LHCN-M2 (cell line): ENCODE data around the gene NELFE. TPM values are rescaled to one million over a fixed set of nuclear protein-coding genes. Genes with fewer than 3 reads are reported as not detected.
A peak's percentile ranks its signal among the peaks of the same experiment; 100 is the strongest.
"Not testable (repeated sequence)": the region's sequence is repeated elsewhere in the genome, so short reads cannot be mapped to it uniquely, and the experiment has no call there.

Experiments used
- DNase-seq: peaks from one replicate; pipeline ENCODE4 v3.0.0-alpha.2; 2012; ENCODE audit warnings: low read depth
- polyA plus RNA-seq: library from polyadenylated mRNA; unstranded; fragments of >200 nt; gene quantifications from one replicate; pipeline ENCODE4 v1.2.1, GENCODE V29; 2012; ENCODE audit warnings: missing spikeins
- total RNA-seq: library from RNA; depleted of rRNA; stranded (reverse); fragments of >200 nt; gene quantifications from 2 replicates; pipeline ENCODE4 v1.2.3, GENCODE V29; 2014; rRNA removed

NELFE gene, protein sequence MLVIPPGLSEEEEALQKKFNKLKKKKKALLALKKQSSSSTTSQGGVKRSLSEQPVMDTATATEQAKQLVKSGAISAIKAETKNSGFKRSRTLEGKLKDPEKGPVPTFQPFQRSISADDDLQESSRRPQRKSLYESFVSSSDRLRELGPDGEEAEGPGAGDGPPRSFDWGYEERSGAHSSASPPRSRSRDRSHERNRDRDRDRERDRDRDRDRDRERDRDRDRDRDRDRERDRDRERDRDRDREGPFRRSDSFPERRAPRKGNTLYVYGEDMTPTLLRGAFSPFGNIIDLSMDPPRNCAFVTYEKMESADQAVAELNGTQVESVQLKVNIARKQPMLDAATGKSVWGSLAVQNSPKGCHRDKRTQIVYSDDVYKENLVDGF
- 129 TPM in 2 replicates for total RNA-seq
- 139 TPM for polyA plus RNA-seq

DNA sequence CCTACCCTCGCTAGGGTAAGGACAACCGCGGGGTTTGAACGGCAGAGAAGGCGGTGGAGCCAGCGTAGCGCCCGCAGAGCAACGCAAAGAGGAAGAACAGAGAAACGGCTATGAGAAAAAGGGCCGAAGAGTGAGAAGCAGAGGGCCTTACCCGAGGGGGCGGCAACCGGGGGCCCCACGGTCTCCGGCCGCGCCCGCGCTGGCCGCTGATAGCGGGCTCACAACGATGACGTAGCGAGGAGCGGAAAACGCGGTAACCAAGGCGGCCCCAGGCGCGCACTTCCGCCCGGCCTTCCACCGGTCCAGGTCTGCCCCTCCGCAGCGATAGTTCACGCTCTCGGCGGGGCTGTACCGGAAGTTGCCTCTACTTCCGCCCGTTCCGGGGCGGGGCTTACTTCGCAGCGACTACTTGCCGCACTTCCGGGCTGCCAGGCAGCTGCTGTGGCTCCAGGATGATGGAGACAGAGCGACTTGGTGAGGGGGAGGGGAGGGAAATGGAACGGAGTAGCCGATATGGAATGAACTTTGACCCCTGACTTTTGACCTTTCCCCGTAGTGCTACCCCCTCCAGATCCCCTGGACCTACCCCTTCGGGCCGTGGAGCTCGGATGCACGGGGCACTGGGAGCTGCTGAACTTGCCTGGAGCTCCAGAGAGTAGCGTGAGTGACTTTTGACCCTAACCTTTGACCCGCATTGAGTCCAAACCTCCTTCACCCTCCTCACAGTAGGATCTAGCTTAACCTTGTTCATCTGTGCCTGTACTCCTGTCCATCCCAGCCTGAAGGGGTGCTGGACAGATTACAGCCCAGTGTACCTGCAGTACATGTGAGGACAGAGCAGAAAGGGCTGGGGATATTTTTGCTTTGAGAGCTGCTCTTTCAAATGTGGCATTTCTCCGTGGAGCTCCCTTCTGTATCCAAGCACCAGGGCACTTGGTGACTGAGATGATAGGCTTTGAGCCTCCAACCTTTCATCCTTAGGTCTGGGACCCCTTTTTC lies at the start of gene NELFE, which contains the start of gene SKIC2:
Gene NELFE (minus strand): TSS at position 231 of the 999 bp plus-strand sequence. CDS start 525 bp downstream, outside the sequence.
Gene SKIC2 (plus strand): TSS at position 435 of the 999 bp plus-strand sequence. CDS start 18 bp downstream, at position 453.
- peak; percentile 97 for DNase-seq

DNA sequence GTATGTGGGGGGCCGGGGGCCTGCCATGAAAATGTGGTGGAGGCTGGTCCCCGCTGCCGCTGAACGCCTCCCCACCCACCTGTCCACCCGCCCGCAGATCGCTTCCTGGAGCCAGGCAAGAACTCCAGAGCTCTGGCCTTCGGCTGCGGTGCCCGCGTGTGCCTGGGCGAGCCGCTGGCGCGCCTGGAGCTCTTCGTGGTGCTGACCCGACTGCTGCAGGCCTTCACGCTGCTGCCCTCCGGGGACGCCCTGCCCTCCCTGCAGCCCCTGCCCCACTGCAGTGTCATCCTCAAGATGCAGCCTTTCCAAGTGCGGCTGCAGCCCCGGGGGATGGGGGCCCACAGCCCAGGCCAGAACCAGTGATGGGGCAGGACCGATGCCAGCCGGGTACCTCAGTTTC lies 49.3 kb upstream of the NELFE start:
- DNase-seq: not testable (repeated sequence)

DNA sequence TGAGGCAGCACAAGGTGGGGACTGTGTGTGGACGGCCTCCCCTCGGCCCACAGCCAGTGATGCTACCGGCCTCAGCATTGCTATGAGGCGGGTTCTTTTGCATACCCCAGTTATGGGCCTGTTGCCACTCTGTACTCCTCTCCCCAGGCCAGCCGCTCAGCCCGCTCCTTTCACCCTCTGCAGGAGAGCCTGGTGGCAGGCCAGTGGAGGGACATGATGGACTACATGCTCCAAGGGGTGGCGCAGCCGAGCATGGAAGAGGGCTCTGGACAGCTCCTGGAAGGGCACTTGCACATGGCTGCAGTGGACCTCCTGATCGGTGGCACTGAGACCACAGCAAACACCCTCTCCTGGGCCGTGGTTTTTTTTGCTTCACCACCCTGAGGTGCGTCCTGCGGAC lies 48.3 kb upstream of the NELFE start:
- not testable (repeated sequence) for DNase-seq

DNA sequence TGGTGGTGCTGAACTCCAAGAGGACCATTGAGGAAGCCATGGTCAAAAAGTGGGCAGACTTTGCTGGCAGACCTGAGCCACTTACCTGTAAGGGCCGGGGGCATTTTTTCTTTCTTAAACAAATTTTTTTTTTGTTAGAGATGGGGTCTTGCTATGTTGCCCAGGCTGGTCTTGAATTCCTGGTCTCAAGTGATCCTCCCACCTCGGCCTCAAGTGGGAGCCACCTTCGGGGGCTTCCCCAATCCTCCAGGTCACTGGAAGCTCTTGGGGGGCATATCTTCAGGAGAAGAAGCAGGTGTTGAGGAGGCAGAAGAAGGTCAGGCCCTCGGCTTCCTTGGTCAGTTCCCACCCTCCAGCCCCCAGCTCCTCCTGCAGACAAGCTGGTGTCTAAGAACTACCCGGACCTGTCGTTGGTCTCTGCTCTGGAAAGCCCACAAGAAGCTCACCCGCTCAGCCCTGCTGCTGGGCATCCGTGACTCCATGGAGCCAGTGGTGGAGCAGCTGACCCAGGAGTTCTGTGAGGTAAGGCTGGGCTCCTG lies 47.3 kb upstream of the NELFE start:
- not testable (repeated sequence) for DNase-seq

DNA sequence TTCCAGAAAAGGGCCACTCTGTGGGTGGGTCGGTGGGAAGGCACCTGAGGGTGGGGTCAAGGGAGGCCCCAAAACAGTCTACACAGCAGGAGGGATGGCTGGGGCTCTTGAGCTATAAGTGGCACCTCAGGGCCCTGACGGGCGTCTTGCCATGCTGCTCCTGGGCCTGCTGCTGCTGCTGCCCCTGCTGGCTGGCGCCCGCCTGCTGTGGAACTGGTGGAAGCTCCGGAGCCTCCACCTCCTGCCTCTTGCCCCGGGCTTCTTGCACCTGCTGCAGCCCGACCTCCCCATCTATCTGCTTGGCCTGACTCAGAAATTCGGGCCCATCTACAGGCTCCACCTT lies 46.7 kb upstream of the NELFE start:
- DNase-seq: not testable (repeated sequence)

DNA sequence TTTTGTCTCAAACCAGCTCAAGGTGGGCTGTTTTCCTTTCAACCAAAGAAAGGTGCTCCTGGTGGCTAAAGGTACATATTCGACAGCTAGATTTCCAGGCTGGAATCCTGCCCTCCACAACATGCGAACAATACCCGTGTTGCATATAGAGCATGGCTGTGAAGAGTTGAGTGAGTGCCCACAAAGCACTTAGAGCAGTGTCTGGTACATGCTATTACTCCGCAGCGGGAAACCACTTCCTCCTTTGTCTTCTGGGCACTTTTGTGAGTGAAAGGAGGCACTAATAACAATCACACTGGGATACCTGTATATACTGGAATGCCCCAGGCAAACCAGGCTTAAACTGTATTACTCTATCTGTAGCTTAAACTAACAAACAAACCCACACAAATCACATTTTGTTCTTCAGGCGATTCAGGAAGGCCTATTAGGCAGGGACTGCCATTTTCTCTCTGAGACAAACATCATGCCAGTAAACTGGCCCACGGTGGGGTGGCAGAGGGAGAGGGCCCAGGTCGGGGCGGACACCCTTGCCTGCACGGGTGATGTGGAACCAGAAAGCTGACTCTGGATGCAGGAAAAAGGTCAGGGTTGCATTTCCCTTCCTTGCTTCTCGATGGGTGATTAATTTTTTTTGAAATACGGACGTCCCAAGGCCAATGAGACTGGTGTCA lies 46.2 kb upstream of the NELFE start:
- DNase-seq: not testable (repeated sequence)

DNA sequence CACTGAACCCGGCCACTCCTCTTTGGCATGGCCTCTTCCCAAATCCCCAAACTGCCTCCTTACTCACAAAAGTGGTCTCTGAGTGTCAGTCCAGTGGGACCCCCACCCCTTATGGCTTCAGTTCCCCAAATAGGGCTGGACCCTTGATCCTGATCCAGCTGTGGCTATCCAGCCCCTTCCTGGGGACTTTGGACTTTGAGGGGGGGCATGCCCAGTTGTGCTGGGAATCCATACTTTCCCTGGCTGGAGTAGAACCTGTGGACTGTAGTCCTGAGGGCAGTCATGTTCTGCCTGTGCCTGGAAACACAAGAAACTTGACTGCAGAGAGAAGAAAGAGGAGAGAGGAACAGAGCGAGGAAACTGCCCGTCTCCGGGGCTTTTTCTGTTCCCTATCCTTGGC lies 45.6 kb upstream of the NELFE start:
- not testable (repeated sequence) for DNase-seq

DNA sequence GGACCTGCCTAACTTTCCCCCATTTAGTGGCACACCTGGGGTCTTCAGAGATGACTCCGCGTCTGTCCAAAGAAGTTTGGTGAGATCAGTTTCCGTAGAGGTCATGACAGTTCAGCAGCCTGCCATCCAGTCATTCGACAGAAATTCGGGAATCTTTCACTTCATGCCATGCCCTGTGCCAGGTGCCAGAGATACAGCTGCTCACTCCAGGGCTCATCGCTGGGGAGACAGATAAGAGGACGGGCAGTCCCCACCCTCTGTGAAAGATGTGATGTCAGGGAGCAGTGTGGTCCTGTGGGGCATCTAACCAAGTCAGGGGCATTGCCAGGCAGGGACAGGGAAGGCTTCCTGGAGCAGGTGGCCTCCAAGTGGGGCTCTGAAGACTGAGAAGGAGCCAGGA lies 44.5 kb upstream of the NELFE start:
- not testable (repeated sequence) for DNase-seq

DNA sequence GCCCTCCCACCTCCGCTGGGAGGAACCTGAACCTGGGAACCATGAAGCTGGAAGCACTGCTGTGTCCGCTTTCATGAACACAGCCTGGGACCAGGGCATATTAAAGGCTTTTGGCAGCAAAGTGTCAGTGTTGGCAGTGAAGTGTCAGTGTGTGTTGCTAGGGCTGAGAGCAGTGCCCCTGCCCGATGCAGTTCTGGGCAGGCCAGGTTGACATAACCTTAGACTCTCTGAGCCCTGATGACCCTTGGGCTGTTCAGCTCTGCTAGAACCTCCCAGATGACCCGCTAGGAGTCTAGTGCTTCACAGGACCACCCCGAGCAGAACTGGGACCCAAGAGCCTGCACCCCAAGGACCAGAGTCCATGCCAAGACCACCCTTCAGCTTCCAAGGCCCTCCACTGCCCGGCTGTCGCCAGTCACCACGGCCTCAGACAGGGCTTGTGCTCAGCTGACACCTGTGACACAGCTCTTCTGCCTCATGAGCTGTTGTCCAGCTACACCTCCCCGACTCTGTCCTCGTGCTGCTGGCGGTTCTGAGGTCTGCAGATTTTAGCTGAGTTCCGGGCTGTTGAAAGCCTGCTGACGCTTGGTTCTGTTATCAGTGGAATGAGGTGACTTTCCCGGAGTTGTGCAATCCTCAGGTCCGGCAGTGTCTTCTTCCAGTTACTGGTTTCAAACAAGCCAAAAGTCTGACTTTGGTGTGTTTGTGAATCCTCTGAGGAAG lies 43.9 kb upstream of the NELFE start:
- not testable (repeated sequence) for DNase-seq

DNA sequence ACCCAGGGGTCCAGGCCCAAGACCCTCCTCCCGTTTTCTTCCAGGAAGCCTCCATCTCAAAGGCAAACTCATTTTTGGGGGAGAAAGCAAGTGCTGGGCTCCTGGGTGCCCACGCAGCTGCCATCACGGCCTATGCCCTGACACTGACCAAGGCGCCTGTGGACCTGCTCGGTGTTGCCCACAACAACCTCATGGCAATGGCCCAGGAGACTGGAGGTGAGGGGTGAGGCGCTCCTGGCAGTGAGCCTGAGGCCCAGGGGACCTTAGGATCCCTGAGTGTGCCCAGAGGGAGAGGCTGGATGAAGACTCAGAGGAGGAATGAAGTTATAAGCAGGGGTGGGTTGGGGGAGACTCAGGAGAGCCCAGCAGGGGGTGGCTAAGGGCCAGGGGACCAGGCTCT lies 37.6 kb upstream of the NELFE start:
- DNase-seq: not testable (repeated sequence)

DNA sequence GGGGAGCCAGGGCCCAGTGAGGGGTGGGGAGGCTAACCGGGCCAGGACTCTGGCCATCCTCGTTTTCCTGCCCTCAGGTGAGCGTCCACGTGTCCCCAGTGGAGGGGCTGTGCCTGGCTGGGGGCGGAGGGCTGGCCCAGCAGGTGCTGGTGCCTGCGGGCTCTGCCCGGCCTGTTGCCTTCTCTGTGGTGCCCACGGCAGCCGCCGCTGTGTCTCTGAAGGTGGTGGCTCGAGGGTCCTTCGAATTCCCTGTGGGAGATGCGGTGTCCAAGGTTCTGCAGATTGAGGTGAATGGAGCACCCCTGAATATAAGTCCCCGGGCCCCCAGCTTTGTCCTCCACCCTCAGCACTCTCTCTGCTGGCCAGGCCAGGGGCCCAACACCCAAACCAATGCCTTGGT lies 35.6 kb upstream of the NELFE start:
- not testable (repeated sequence) for DNase-seq

DNA sequence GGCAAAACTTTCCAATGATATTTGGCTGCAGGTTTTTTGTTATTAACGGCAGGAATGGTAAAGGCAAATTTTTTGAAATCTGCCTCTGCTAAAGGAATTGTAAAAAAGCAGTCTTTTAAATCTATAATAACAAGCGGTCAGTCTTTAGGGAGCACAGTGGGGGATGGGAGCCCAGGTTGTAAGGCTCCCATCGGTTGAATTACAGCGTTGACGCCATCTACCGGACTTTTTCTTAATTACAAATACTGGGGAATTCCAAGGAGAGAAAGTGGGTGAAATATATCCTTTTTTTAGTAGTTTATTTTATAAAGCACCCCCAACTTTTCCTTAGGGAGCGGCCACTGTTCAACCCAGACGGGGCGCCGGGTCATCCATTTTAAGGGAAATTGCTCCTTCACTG lies 30.6 kb upstream of the NELFE start:
- not testable (repeated sequence) for DNase-seq

DNA sequence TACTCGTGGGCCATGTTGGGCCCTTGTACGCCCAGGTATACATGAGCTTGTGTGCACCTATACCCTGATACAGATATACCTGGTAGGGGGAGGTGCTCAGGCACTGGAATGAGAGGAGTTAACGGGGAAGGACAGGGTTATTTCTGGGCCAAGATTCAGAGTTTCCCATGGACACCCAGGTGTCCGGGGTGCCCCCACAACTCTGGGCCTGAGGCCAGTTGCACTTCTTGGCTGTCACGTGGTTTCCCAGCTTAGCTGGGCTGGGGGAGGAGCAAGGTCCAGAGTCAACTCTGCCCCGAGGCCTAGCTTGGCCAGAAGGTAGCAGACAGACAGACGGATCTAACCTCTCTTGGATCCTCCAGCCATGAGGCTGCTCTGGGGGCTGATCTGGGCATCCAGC lies 23.0 kb upstream of the NELFE start, which contains the start of gene C4A:
Gene C4A (plus strand): TSS at position 314 of the 400 bp plus-strand sequence. CDS start 51 bp downstream, at position 365.
- DNase-seq: not testable (repeated sequence)

DNA sequence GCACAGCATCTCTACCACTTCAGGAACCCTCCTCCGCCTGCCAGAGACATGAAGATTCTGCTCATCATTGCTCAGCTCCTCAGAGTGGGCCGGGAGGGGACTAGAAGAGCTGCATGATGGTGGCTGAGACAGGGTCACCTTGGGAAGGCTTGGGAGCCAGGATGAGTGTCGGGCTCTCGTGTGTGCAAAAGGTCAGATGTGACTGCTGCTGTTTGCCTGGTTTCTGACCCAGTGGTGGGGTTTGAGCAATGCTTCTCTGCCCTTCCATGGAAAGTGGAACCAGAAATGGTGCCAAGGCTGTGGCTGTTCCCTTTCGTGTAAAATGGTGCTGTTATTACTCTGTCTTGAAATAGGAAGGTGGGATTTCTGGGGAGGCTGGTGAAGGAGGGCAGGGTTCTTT lies 22.2 kb upstream of the NELFE start:
- DNase-seq: not testable (repeated sequence)

DNA sequence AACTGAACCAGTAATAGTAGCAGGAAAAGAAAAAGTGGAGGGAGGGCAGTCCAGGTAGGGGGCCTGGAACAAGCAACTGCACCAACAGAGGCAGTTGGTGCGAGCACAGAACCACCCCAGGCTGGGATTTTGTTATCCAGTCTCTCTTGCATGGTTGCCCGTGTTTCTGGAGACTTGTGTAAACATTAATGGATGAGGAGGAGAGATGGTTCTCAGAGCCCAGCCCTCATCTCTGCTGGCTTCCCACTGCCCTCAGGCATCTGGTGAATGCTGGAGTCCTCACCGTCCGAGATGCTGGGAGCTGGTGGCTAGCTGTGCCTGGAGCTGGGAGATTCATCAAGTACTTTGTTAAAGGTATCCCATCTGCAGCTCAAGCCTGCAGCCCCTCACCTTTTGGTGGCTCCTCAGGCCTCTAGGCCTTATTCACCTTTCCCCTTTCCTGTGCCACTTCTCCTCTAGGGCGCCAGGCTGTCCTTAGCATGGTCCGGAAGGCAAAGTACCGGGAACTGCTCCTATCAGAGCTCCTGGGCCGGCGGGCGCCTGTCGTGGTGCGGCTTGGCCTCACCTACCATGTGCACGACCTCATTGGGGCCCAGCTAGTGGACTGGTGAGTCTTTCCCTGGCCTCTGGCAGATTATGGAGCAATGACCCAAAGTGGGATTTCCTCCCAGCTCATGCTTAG lies 21.6 kb upstream of the NELFE start:
- not testable (repeated sequence) for DNase-seq

DNA sequence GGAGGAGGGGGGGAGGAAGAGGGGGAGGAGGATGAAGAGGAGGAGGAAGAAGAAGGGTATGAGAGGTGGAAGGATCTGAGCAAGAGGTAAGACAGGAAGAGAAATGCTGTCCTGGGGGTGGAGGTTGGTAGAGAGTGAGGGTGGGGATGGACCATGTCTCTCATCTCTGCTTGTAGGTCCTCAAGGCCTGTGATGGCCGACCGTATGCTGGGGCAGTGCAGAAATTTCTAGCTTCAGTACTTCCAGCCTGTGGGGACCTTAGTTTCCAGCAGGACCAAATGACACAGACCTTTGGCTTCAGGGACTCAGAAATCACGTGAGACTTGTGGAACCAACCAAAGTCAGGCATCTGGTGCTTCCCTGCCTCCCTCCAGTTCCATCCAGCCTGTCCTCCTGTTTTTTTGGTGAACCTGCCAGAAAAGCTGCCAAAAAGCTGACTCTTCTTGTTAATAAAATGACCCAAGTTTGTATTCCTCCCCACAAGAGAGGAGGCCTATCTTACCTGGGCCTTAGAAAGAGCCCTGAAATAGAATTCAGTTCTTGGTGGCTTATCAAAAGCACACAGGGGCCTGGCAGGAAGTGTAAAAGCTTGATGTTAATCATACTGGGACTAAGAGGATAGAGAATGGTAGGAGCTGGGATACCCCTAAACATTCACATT lies 20.6 kb upstream of the NELFE start:
- no peak for DNase-seq

DNA sequence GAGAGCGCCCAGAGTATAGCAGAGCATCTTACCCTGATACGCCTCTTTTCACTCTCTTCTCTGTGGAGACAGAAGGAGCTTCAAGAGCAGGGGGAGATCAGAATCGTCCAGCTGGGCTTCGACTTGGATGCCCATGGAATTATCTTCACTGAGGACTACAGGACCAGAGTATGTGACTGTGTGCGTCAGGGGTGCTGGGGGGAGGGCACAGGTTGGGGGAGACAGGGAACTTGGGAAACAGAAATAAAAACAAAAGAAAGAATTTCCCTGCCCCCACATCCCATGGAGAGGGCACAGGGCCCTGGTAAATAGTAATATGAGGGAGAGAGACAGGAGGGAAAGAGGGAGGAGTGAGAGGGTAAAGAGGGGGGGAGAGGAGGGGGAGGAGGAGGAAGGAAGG lies 20.1 kb upstream of the NELFE start:
- no peak for DNase-seq

DNA sequence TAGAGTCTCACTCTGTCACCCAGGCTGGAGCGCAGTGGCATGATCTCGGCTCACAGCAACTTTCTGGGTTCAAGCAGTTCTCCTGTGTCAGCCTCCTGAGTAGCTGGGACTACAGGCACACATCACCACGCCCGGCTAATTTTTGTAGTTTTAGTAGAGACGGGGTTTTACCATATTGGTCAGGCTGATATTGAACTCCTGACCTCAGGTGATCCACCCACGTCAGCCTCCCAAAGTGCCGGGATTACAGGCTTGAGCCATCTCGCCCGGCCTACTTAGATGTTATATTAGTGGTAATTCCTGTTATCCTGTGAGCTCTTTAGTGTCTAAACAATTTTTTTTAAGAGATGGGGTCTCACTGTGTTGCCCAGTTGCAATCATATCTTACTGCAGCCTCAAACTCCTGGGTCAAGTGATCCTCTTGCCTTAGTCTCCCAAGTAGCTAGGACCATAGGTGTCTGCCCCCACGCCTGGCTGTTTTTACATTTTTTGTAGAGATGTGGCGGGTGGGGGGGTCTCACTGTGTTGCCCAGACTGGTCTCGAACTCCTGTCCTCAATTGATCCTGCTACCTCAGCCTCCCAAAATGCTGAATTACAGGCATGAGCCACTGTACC lies 19.2 kb upstream of the NELFE start:
- DNase-seq: no peak

DNA sequence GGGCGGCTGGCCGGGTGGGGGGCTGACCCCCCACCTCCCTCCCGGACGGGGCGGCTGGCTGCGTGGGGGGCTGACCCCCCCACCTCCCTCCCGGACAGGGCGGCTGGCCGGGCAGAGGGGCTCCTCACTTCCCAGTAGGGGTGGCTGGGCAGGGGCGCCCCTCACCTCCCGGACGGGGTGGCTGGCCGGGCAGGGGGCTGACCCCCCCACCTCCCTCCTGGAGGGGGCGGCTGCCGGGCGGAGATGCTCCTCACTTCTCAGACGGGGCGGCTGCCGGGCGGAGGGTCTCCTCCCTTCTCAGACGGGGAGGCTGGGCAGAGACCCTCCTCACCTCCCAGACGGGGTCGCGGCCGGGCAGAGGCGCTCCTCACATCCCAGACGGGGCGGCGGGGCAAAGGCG lies 17.3 kb upstream of the NELFE start:
- not testable (repeated sequence) for DNase-seq
